Measurements from ENCODE around the gene TAS2R16.

TAS2R16 gene

GRCh38 chr7:122951006-122951405 is 44.5 kb downstream of the TAS2R16 start:
- H3K4me3 ChIP-seq (ENCODE audit: low read depth, low read length), result no peak overlapping the region
- no peak for TF ChIP-seq CTCF (IDR thresholded peaks at IDR 0.05; ENCODE audit: low read depth, low read length)

- H3K4me3 ChIP-seq (ENCODE audit: low read depth, low read length), result no peak overlapping the region
- no peak for TF ChIP-seq CTCF (IDR thresholded peaks at IDR 0.05; ENCODE audit: low read depth, low read length)
These were observed 46.3 kb downstream of the TAS2R16 start for GRCh38 chr7:122949186-122949585.

All from WI38 (cell line).